Stimulated activated CD4-positive, alpha-beta T cell treated with anti-CD3 and anti-CD28 coated beads, Interleukin-12 subunit alpha, Interleukin-12 subunit beta, amount 100 ng/mL, for 24 hours (primary cell): ENCODE results near the gene PIP5K1A.
"Not testable (repeated sequence)": the region's sequence is repeated elsewhere in the genome, so short reads cannot be mapped to it uniquely, and the experiment has no call there.

Source experiments
- DNase-seq, 2 experiments: peaks; one replicate each; pipeline ENCODE4 v3.0.0-alpha.2; 2020; ENCODE audit warnings: low read depth in 2 of 2

The PIP5K1A gene

GRCh38 chr1:151198254-151199127 lies at the start of gene PIP5K1A:
TSS of gene PIP5K1A (plus strand) at chr1:151198552. CDS start at chr1:151198997, 445 bp downstream.
- DNase-seq, result peak; percentile 94 to 99

GRCh38 chr1:151156515-151156819 lies 41.9 kb upstream of the PIP5K1A start, which contains the start of gene TNFAIP8L2:
TSS of gene TNFAIP8L2 (plus strand) at chr1:151156649. CDS start at chr1:151158698, 2,049 bp downstream.
- peak; percentile 50 to 84 for DNase-seq

GRCh38 chr1:151157067-151157531 lies 41.3 kb upstream of the PIP5K1A start:
- DNase-seq, result peak; percentile 42 to 57

- peak in 1 of 2 experiments; percentile 52 for DNase-seq
Observed at GRCh38 chr1:151158326-151158725, 40.0 kb upstream of the PIP5K1A start.

GRCh38 chr1:151158751-151159251 lies 39.6 kb upstream of the PIP5K1A start:
- DNase-seq, result no peak

GRCh38 chr1:151159373-151159772 lies 39.0 kb upstream of the PIP5K1A start:
- DNase-seq, result no peak

GRCh38 chr1:151164732-151165280 lies 33.5 kb upstream of the PIP5K1A start:
- DNase-seq, result no peak

GRCh38 chr1:151165281-151165737 lies 33.0 kb upstream of the PIP5K1A start:
- no peak for DNase-seq

GRCh38 chr1:151165738-151166504 lies 32.4 kb upstream of the PIP5K1A start, which contains the start of the genes LYSMD1 and SCNM1:
TSS of gene LYSMD1 (minus strand) at chr1:151165902. CDS start at chr1:151165258, 644 bp downstream.
TSS of gene SCNM1 (plus strand) at chr1:151166144. CDS start at chr1:151166153, 9 bp downstream.
- peak; percentile 91 to 95 for DNase-seq

- DNase-seq, result no peak
Observed at GRCh38 chr1:151166505-151166956, 31.8 kb upstream of the PIP5K1A start.

GRCh38 chr1:151167116-151167515 lies 31.2 kb upstream of the PIP5K1A start:
- no peak for DNase-seq

- no peak for DNase-seq
Observed at GRCh38 chr1:151171190-151171589, 27.2 kb upstream of the PIP5K1A start.

- DNase-seq, result no peak
Observed at GRCh38 chr1:151175041-151175741, 23.2 kb upstream of the PIP5K1A start.

- no peak for DNase-seq
Observed at GRCh38 chr1:151175863-151176262, 22.5 kb upstream of the PIP5K1A start, which contains the start of gene TMOD4. TSS of gene TMOD4 (minus strand) at chr1:151175981. CDS start at chr1:151174875, 1,106 bp downstream.

- DNase-seq, result no peak
Observed at GRCh38 chr1:151176514-151177045, 21.8 kb upstream of the PIP5K1A start.

- DNase-seq, result no peak
Observed at GRCh38 chr1:151184211-151184610, 14.1 kb upstream of the PIP5K1A start.

- no peak for DNase-seq
Observed at GRCh38 chr1:151187205-151187604, 11.1 kb upstream of the PIP5K1A start.

GRCh38 chr1:151188667-151189066 lies 9.7 kb upstream of the PIP5K1A start:
- DNase-seq, result not testable (repeated sequence)

GRCh38 chr1:151189637-151190445 lies 8.5 kb upstream of the PIP5K1A start, which contains the start of gene VPS72:
TSS of gene VPS72 (minus strand) at chr1:151190197. CDS start at chr1:151190121, 76 bp downstream.
- DNase-seq, result peak; percentile 74 to 78

- DNase-seq, result no peak
Observed at GRCh38 chr1:151192047-151192446, 6.3 kb upstream of the PIP5K1A start.
